GM18909 (cell line): ENCODE measurements around the gene AZI2.

Experiments
- ATAC-seq: cut with Tn5 transposase; IDR thresholded peaks from one replicate; pipeline ENCODE4 v1.9.1; 2021; ENCODE audit warnings: mild to moderate bottlenecking; ENCODE audit not compliant: unreplicated experiment, poor library complexity

Gene AZI2

DNA sequence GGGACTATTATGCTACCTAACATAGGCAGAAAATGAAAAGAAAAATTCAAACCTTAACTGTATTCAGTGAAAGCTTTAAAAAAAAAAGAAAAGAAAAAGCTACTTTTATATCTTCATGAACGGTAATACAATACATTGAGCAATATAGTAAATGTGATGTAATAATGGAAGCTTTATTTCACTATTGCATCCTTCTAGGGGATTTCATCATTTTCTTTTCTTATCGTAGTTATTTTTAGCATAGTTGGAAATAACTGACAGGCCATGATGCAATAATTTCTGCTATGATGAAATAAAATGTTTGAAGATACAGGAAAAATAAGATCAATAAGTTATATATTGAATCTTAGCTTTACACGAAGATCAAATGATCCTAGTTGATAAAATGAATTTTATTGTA is 40.4 kb downstream of the AZI2 start:
- ATAC-seq, result no peak

DNA sequence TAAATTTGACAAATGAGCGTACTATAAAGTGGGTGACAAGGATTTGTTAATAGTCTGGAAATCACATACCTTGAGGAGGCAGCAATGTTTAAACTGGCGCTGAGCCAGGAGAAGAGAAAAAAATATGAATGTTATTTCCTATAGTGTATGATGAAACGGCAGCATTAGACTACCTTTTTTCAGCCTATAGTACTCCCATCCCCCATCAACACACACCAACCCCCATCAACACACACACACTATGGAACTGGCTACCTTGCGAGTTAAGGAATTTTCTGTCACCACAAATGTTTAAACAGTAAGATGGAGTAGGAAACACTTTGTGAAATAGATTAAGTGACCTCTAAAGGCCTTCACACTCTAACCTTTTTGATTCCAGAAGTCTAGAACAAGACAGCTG is 46.9 kb downstream of the AZI2 start:
- ATAC-seq, result no peak

DNA sequence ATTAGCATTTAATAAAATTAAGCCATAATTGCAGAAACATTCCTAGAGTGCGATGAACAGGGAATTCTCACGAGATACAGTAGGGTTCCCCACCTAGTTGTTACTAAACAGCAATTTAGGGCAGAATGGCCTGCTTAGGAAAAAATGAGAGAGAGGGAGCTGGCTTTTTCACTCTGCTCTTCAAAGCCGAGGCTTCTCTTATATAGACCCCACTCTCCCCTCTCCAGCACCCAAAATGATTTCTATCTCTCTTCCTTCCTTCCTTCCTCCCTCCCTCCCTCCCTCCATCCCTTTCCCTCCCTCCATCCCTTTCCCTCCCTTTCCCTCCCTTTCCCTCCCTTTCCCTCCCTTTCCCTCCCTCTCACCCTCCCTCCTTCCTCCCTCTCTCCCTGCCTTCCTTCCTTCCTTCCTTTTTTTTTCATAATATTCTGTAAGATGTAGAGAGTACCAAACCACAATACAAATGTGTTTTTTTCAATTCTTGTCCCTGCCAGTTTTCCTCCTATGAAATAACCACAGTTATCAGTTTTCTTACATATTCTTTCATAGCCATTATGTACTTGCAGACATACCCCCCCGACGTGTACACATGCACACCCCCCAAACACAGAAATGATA is 48.2 kb downstream of the AZI2 start:
- no peak for ATAC-seq

DNA sequence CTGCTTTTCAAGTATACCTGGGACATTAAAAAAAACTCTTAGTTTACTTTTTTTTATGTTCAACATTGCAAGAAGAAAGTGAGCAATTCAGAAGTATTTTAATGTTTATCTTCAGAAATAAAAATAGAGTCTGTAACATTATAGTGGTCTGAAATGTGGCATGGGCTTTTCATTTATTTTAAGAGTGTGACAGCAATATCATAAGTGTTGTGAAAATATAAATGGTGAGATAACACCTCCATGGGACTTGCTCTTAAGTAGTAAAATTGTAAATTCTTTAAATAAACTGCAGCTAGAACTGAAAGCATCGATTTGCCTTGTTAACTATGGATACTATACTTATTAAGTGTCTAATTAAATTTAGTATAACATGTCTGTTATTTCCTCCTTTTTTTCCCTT is 48.9 kb downstream of the AZI2 start:
- no peak for ATAC-seq

DNA sequence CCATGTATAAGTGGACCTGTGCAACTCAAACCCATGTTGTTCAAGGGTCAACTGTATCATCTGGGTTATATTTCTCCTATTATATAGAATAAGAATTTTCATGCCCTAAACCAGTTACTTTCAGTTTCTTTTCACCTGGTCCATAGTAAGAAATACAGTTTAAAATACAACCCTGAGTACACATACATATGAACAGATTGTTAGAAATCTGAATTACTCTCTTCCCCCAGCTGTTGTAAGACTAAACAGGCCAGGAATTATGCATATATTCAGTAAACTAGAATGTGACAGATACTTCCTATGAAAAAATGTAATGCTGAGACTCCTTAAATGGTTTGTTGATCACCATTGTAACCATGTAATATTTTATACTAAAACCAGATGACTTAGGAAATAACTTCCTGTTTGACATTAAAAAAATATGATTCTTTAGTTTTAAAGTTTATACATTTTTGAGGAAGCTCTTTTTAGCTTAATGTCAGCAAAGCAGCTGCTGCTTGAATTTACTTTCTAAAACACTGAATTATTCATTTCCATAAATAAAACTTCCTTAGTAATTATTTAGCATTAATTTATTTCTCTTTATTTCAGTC is 52.6 kb downstream of the AZI2 start:
- no peak for ATAC-seq

DNA sequence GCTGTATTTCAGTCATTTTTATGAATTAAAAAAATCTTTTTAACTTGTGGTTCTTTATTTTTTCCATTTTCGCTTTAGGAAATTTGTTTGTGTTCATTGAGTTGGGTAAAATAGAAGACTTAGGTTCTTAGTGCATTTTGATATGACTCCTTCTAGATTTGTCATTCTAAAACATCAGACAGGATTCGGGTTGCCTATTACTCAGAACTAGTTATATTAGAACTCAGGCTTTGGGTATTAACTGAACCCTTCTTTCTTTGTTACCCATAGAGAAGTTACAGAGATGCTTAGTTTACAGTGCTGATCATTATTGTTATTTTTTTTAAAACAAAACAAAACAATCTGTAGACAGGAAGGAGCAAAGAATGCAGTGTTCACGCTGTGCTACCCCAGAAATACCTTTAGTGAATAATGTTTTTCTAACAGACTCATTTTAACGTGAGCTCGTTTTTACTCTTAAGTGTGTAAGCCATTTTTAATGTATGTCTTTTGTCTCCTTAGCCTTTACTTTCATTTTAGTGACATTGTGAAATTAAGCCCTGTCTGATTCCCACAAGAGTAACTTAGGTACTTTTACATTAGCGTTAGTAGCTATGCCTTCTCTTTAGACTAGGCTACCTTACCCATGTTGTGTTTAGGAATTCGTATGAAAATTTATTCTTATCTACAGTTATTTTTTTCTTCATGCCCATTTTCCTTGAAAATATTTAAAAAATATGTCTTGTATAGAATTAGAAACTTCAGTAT is 53.8 kb downstream of the AZI2 start:
- ATAC-seq, result no peak

DNA sequence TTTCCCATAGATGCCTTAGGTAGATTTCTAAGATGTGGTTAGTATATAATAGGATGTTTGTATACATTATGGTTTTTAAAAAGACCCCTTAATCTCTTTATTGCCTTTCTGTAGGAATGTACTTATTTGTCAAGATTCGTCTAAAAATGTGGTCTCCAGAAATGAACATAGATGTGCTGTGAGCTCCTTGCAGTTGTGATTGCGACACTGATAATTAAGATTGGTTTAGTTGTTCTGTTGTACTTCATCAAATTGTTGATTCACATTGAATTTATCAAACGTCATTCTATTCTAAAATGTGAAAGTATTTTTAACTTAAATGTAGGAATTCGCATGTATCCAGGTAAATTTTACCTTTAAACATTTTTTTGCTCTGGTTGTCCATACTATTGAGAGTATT is 56.0 kb downstream of the AZI2 start:
- ATAC-seq, result no peak

DNA sequence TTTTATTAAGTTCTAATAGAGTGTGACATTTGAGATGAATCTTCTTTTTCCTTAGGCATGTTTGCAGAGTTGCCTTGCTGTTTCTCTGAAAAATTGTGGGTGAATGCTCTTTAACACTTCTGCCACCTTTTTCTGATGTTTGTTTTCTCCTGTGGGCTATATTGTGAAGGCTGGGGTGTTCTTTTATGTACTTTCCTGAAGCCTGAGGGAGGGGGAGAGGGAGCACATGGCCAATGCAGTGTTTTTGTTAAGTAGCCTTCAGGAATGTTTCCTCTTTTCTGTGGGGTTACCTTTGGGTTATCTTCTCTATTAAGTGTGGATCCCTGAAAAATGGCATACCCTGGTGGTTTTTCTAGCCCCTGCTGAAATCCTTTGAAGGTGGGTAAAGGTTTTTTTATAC is 57.0 kb downstream of the AZI2 start:
- ATAC-seq, result no peak

DNA sequence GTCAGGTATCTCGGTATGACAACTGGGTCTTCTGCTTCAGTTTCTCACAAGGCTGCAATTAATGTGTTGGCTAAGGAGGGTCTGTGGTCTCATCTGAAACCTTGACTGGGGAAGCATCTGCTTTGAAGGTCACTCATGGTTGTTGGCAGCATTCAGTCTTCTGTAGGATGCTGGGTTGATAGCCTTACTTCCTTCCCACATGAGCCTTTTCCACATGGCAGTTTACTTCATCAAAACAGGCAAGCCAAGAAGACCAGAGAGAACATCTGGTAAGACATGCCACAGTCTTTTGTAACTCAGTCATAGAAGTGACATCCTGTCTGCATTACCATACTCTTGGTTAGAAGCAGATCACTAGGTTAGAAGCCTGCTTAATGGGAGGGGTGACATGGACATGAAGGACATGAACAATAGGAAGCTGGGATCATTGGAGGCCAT is 57.7 kb downstream of the AZI2 start:
- ATAC-seq, result no peak

DNA sequence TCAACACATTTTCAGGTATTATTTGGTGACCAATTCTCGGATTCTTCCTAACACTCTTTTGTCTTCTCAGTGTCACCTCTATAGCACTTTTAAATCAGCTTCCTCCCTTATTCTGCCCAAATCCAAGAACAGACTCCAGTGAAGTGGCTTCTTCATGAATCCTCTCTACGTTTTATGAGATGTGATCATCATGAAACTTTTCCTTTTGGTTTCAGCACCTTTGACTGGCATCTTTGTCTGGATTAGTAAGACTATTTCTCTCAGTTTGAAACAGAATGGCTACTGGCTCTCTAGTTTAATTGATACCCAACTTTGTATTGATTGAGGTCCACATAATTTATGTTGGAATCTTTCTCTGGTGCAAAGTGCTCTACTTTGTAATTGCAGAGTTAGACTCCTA is 61.6 kb downstream of the AZI2 start:
- no peak for ATAC-seq

DNA sequence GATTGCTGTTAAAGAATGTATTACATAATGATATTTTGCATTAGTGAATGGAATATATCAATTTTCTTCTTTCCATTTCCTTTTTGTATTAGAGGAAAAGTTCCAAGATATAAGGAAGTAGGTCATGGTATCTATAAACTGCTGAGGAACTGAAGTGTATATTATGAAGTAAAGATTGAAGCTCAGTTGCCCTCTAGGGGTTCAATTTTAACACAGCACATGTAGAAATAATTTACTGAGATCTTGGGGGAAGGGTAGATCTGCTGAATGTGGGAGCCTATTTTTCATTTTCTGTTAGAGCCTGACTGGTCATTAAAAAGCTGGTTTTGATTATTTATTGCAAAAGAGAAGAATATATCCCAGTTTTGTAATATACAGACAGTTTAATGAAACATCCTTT is 62.0 kb downstream of the AZI2 start:
- ATAC-seq, result peak; percentile 94

DNA sequence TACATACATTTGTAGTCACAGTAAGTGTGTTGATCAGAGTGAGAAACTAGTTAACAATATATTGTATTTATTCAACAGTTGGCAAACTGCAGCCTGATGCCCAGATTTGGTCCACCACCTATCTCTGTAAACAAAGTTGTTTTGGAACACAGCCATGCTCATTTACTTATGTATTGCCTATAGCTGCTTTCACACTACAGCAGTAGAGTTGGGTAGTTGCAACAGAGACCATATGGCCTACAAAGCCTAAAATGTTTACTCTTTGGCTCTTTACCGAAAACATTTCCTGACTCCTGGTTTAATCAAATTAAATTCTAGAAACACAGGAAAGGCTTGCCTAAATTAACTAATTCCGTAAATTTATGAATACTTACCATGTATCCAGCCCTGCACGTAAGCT is 67.8 kb downstream of the AZI2 start:
- ATAC-seq, result no peak

DNA sequence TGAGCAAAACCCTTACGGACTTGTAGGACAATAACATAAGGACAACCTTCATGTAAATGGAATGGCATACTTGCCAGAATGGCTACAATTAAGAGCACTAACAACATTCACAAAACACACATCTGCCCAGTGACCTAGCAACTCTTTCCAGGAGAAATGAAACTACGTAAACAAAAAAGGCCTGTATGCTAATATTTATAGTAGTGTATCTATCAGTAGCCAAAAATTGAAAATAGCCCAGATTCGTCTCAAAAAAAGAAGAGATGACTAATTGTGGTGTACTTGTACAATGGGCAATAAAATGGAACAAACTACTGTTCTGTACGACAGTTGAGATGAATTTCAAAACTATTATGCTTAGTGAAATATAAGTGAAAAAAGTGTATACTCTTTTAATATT is 68.9 kb downstream of the AZI2 start:
- no peak for ATAC-seq

DNA sequence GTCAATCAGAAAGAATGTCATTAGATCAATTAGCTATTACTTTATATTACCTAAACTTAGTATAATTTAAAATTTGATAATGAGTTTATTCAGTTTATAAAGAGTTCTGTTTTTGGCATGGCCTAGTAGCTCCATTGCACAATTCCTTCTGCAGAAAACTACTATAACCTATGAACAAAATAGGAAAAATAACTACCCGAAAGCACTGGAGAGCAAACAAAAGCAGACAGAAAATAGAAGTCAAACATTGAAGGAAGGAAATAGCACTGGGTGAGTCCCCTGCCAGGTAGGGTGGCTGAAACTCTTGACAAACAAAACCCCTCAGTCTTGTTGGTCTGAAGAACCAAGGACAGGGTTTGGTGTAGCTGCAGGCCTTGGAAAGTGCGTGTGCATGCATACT is 69.7 kb downstream of the AZI2 start:
- ATAC-seq, result no peak

DNA sequence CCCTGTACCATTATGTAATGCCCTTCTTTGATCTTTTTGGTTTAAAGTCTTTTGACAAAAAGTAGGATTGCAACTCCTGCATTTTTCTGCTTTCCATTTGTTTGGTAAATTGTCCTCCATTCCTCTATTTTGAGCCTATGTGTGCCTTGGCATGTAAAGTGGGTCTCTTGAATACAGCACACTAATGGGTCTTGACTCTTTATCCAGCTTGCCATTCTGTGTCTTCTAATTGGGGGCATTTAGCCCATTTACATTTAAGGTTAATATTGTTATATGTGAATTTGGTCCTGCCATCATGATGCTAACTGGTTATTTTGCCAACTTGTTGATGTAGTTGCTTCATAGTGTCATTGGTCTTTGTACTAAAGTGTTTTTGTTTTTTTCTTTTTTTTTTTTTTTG is 74.8 kb downstream of the AZI2 start:
- no peak for ATAC-seq
